HepG2 (cell line): ENCODE data around the gene CASZ1. TPM values are rescaled to one million over a fixed set of nuclear protein-coding genes. Genes with fewer than 3 reads are reported as not detected.

ENCODE experiments used
- ATAC-seq: fragments of 200-7000 bp; cut with Tn5 transposase; 3 replicates; pipeline ENCODE4 v1.9.1; 2020; ENCODE audit warnings: mild to moderate bottlenecking, moderate library complexity
- BruUV-seq: library from RNA; stranded (reverse); fragments of 400-500 nt; replicated peaks from 2 replicates; lab custom pipeline; 2021; lab: Mats Ljungman, UMichigan
- CTCF ChIA-PET: fragments of 300-600 bp; formaldehyde crosslinking; extraction: SDS; loops from one replicate; lab custom pipeline; 2021; ENCODE audit warnings: low total read pairs, inconsistent platforms, low intra/inter-chr PET ratio; lab: Yijun Ruan, JAX
- POLR2A ChIA-PET: fragments of 350-600 bp; sonication (Branson Sonifier 250); formaldehyde crosslinking; loops from one replicate; lab custom pipeline; 2020; ENCODE audit warnings: antibody characterized with exemption, inconsistent platforms; lab: Yijun Ruan, JAX
- DNase-seq: peaks from one replicate; pipeline ENCODE4 v3.0.0-alpha.2; 2015; ENCODE audit warnings: low spot score
- FAIRE-seq: peaks from 3 replicates; lab custom pipeline; 2011; peaks lifted over from hg19 to GRCh38; lab: Jason Lieb, UNC
- H2AFZ ChIP-seq: one replicate; pipeline ENCODE4 v1.6.1; 2011; ENCODE audit warnings: low read length, inconsistent platforms
- H3K27ac ChIP-seq: fragments of 300-600 bp; 3 replicates; pipeline ENCODE4 v1.8.0; 2011; ENCODE audit warnings: mixed run types, mild to moderate bottlenecking, mixed read lengths, low read length, inconsistent platforms; ENCODE audit not compliant: insufficient read depth; ENCODE audit errors: extremely low read length
- H3K27me3 ChIP-seq, 2 experiments: fragments of 200-600 bp in 1 of 2; 2 replicates in 1 of 2; 3 replicates in 1 of 2; pipeline versions ENCODE4 v1.6.0 to v1.8.0; 2011; ENCODE audit warnings: low read length in 2 of 2, mild to moderate bottlenecking in 2 of 2, moderate library complexity in 2 of 2, inconsistent platforms in 1 of 2; ENCODE audit not compliant: insufficient read depth in 2 of 2, control insufficient read depth in 1 of 2
- H3K36me3 ChIP-seq, 2 experiments: fragments of 200-600 bp in 1 of 2; replicated peaks in 1 of 2; 2 replicates in 1 of 2; 3 replicates in 1 of 2; pipeline versions ENCODE4 v1.5.1 to v1.8.0; 2011; ENCODE audit warnings: low read length in 2 of 2, inconsistent platforms in 1 of 2; ENCODE audit not compliant: insufficient read depth in 2 of 2, control insufficient read depth in 1 of 2
- H3K4me1 ChIP-seq: 2 replicates; pipeline ENCODE4 v1.5.1; 2012; ENCODE audit warnings: low read length, inconsistent platforms; ENCODE audit not compliant: insufficient read depth
- H3K4me2 ChIP-seq: 2 replicates; pipeline ENCODE4 v1.6.0; 2011; ENCODE audit warnings: low read depth, low read length, inconsistent platforms
- H3K4me3 ChIP-seq, 3 experiments: fragments of 200-600 bp in 1 of 3; sonication (generic), shearing (Covaris generic) in 1 of 3; replicated peaks in 1 of 3; 2 replicates each; pipeline ENCODE4 v1.5.1; 2011 to 2016; ENCODE audit warnings: low read length in 3 of 3, inconsistent platforms in 2 of 3, low read depth in 2 of 3, mild to moderate bottlenecking in 2 of 3, control low read depth in 1 of 3, mixed read lengths in 1 of 3; ENCODE audit not compliant: insufficient read depth in 1 of 3
- H3K79me2 ChIP-seq: one replicate; pipeline ENCODE4 v1.6.1; 2011; ENCODE audit warnings: low read length, inconsistent platforms; ENCODE audit not compliant: insufficient read depth
- H3K9ac ChIP-seq: 2 replicates; pipeline ENCODE4 v1.6.0; 2011; ENCODE audit warnings: mild to moderate bottlenecking, low read depth, low read length, inconsistent platforms; ENCODE audit not compliant: insufficient read depth
- H3K9me3 ChIP-seq: 2 replicates; pipeline ENCODE4 v1.5.1; 2012; ENCODE audit warnings: mild to moderate bottlenecking, low read length
- H4K20me1 ChIP-seq: 2 replicates; pipeline ENCODE4 v1.6.0; 2011; ENCODE audit warnings: inconsistent platforms, mild to moderate bottlenecking, low read length, moderate library complexity; ENCODE audit not compliant: insufficient read depth
- AKAP8 ChIP-seq: sonication (generic); formaldehyde crosslinking; IDR thresholded peaks from 2 replicates; pipeline ENCODE4 v1.5.1; 2020; ENCODE audit warnings: mild to moderate bottlenecking, missing genetic modification reagents
- BRCA1 ChIP-seq: sonication (generic); formaldehyde crosslinking; IDR thresholded peaks from 2 replicates; pipeline ENCODE4 v1.4.0; 2020; ENCODE audit warnings: missing genetic modification reagents
- DMAP1 ChIP-seq: IDR thresholded peaks from 2 replicates; pipeline ENCODE4 v1.6.1; 2016
- PRMT3 ChIP-seq: sonication (generic); formaldehyde crosslinking; IDR thresholded peaks from 2 replicates; pipeline ENCODE4 v1.8.1; 2022; ENCODE audit warnings: low read depth, mild to moderate bottlenecking, moderate library complexity, missing genetic modification reagents, borderline replicate concordance
- SP140L ChIP-seq: sonication (generic); formaldehyde crosslinking; IDR thresholded peaks from 2 replicates; pipeline ENCODE4 v1.4.0; 2020; ENCODE audit warnings: missing genetic modification reagents, borderline replicate concordance
- ZBTB7A ChIP-seq: sonication (generic); formaldehyde crosslinking; IDR thresholded peaks from 2 replicates; pipeline ENCODE4 v1.8.0; 2022; ENCODE audit warnings: mild to moderate bottlenecking, missing genetic modification reagents
- ZNF30 ChIP-seq: sonication (generic); formaldehyde crosslinking; IDR thresholded peaks from 2 replicates; pipeline ENCODE4 v1.5.0; 2020; ENCODE audit warnings: mild to moderate bottlenecking, missing genetic modification reagents
- ZNF318 ChIP-seq: sonication (generic); formaldehyde crosslinking; IDR thresholded peaks from 2 replicates; pipeline ENCODE4 v1.4.0; 2020; ENCODE audit warnings: mild to moderate bottlenecking, missing genetic modification reagents
- ZNF567 ChIP-seq: sonication (generic); formaldehyde crosslinking; IDR thresholded peaks from 2 replicates; pipeline ENCODE4 v1.8.1; 2023; ENCODE audit warnings: mild to moderate bottlenecking, missing genetic modification reagents, borderline replicate concordance
- ZNF619 ChIP-seq: sonication (generic); formaldehyde crosslinking; IDR thresholded peaks from 2 replicates; pipeline ENCODE4 v1.4.0; 2020; ENCODE audit warnings: mild to moderate bottlenecking, missing genetic modification reagents
- ZNF773 ChIP-seq: sonication (generic); formaldehyde crosslinking; IDR thresholded peaks from 2 replicates; pipeline ENCODE4 v1.4.0; 2020; ENCODE audit warnings: missing genetic modification reagents, borderline replicate concordance
- ZNF839 ChIP-seq: sonication (generic); formaldehyde crosslinking; IDR thresholded peaks from 2 replicates; pipeline ENCODE4 v1.4.0; 2020; ENCODE audit warnings: missing genetic modification reagents, mild to moderate bottlenecking, borderline replicate concordance
- WGBS: methylation state at CpG from one replicate; pipeline ENCODE4 v1.1.6; 2017; ENCODE audit warnings: low lambda C conversion rate; 5-methylcytosine and 5-hydroxymethylcytosine counted together
- in situ Hi-C: cut with HindIII; loops from 2 replicates; pipeline ENCODE4 v1.10.0; 2017; ENCODE audit warnings: low pct_unique_long_range_greater_than_20kb; ENCODE audit not compliant: extremely low pct_ligation_motif_present
- intact Hi-C: fragments of 100-400 bp; cut with micrococcal nuclease; formaldehyde crosslinking; loops from one replicate; pipeline ENCODE4 v1.10.0; 2022; ENCODE audit not compliant: unreplicated experiment
- polyA plus RNA-seq, 8 experiments: library from polyadenylated mRNA; depleted of rRNA in 3 of 8; stranded (reverse) in 7 of 8; unstranded in 1 of 8; fragments of >200 nt; fragmentation: Illumina TruSeq in 4 of 8; extraction: Trizol in 4 of 8; gene quantifications; 2 replicates each; pipeline versions ENCODE4 v1.2.1 to v1.2.3, GENCODE V29; 2011 to 2016; ENCODE audit warnings: low read depth in 4 of 8, missing spikeins in 1 of 8, mixed read lengths in 1 of 8; ENCODE audit not compliant: insufficient read depth in 1 of 8
- total RNA-seq, 5 experiments: library from RNA; depleted of rRNA; stranded (reverse); fragments of >200 nt; fragmentation: Illumina TruSeq; extraction: Trizol; gene quantifications; 2 replicates each; pipeline ENCODE4 v1.2.3, GENCODE V29; 2016; ENCODE audit warnings: low read depth in 1 of 5
- TF ChIP-seq, protein P1 (sequence below): sonication (generic); formaldehyde crosslinking; IDR thresholded peaks from 2 replicates; pipeline ENCODE4 v1.4.0; 2020; ENCODE audit warnings: missing genetic modification reagents, low read depth, mild to moderate bottlenecking, borderline replicate concordance

The CASZ1 gene
- total and polyA plus RNA-seq, 2 of the 13 experiments (the other 11 are each of a cell fraction or from before 2014, with no cell fraction given), result 1.9 to 3.7 TPM

GRCh38 chr1:10784998-10785727, 11.3 kb downstream of the CASZ1 start (continued):
- no peak for TF ChIP-seq ZNF30 (CRISPR knock-in tag)
- TF ChIP-seq DMAP1 (CRISPR knock-in tag), result no peak

DNA sequence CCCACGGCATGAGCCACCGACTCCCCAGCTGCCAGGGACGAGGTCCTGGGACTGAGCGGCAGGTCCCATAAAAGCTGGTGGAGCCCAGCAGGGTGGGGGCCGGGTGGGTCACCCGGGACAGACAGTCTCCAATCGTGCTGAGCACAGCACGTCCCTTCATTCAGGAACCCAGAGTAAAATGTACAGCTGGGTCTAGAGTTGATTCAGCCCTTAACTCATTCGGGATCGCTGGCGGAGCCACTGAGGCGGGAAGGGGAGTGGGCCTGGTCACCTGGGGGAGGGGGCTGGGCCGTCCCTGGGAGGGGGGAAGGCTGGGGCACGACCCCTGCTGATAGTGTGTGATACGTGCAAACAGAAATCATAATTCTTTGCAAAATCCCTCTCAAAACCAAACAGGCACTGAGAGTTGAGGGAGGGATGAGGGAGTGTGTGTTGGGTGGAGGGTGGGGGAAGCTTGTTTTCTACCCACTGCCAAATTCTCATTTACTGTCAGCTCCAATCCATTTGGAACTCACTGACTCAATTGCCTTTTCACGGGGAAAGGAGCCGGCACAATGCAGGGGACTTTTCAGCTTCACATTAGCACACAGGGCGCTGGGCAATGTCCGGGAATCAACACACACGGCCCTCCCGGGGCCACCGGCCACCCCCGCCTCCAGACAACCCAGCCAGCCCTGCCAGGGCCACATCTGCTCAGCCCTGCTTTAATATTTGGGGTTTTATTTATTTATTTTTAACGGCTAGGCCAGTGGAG, 13.8 kb downstream of the CASZ1 start:
- Histone ChIP-seq H3K9me3 (no peaks in the 10 kb centered on the region), H3K79me2 (no peaks in the 10 kb centered on the region), H2AFZ (no peak overlapping the region), H4K20me1 (no peaks in the 10 kb centered on the region), H3K27me3 (peaks cover 6 to 34% of the 10 kb centered on the region in 2 experiments; a peak in 4 of 5 replicates), H3K4me1 (no peaks in the 10 kb centered on the region), H3K36me3 (no peaks in the 10 kb centered on the region), H3K4me2 (no peak overlapping the region), H3K4me3 (no peak overlapping the region), H3K27ac (no peak overlapping the region), H3K9ac (no peak overlapping the region)
- WGBS, result 32% methylated on average over 21 of the region's 24 CpGs
- ChIA-PET CTCF (no interaction called here), POLR2A (no interaction called here)
- DNase-seq (no peak), ATAC-seq (no peak), FAIRE-seq (no peak)
- intact Hi-C loops, result no loop called here
- BruUV-seq, result no TSS peak
- in situ Hi-C loops, result no loop called here
- TF ChIP-seq PRMT3 (CRISPR knock-in tag) (no peak), ZNF773 (CRISPR knock-in tag) (no peak), BRCA1 (CRISPR knock-in tag) (no peak), AKAP8 (CRISPR knock-in tag) (no peak), ZNF318 (CRISPR knock-in tag) (no peak), ZNF839 (CRISPR knock-in tag) (no peak), SP140L (CRISPR knock-in tag) (no peak), ZBTB7A (CRISPR knock-in tag) (no peak), ZNF619 (CRISPR knock-in tag) (no peak), ZNF567 (no peak)
- TF ChIP-seq, protein P1, sequence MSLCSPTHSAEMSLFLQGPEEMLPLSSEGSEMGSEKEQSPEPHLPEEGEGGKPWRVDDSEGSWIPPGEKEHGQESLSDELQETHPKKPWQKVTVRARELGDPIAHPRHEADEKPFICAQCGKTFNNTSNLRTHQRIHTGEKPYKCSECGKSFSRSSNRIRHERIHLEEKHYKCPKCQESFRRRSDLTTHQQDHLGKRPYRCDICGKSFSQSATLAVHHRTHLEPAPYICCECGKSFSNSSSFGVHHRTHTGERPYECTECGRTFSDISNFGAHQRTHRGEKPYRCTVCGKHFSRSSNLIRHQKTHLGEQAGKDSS (CRISPR knock-in tag), result no peak
